NCI-H1048 (cell line): ENCODE measurements around the gene TAF4.
"Not testable (repeated sequence)": the region's sequence is repeated elsewhere in the genome, so short reads cannot be mapped to it uniquely, and the experiment has no call there.

Experiments used
- DNase-seq: peaks from one replicate; lab custom pipeline; 2025; lab: John Stamatoyannopoulos, UW

The TAF4 gene

GRCh38 chr20:62080249-62080990, 14.7 kb upstream of the TAF4 start:
- no peak for DNase-seq

GRCh38 chr20:62079166-62079565, 13.5 kb upstream of the TAF4 start:
- DNase-seq = no peak

GRCh38 chr20:62073323-62073722, 7.6 kb upstream of the TAF4 start:
- no peak for DNase-seq

GRCh38 chr20:62071669-62072430, 6.2 kb upstream of the TAF4 start:
- not testable (repeated sequence) for DNase-seq

GRCh38 chr20:62069741-62070216, 4.1 kb upstream of the TAF4 start:
- no peak for DNase-seq

- no peak for DNase-seq
Observed at GRCh38 chr20:62068997-62069396, 3.3 kb upstream of the TAF4 start.

- DNase-seq = no peak
Observed at GRCh38 chr20:62067547-62068260, 2.0 kb upstream of the TAF4 start.

GRCh38 chr20:62066983-62067433, 1.3 kb upstream of the TAF4 start:
- no peak for DNase-seq

- no peak for DNase-seq
Observed at GRCh38 chr20:62066339-62066982, 780 bp upstream of the TAF4 start.

GRCh38 chr20:62064770-62065673, 659 bp downstream of the TAF4 start:
- DNase-seq = no peak

GRCh38 chr20:62063981-62064769, 1.5 kb downstream of the TAF4 start:
- DNase-seq = no peak

GRCh38 chr20:62063315-62063980, 2.2 kb downstream of the TAF4 start:
- DNase-seq = no peak

- DNase-seq = no peak
Observed at GRCh38 chr20:62062661-62063314, 2.9 kb downstream of the TAF4 start.

- DNase-seq = no peak
Observed at GRCh38 chr20:62061851-62062423, 3.7 kb downstream of the TAF4 start.

- DNase-seq = no peak
Observed at GRCh38 chr20:62060631-62061541, 4.8 kb downstream of the TAF4 start.

GRCh38 chr20:62059920-62060630, 5.6 kb downstream of the TAF4 start:
- no peak for DNase-seq

GRCh38 chr20:62059401-62059800, 6.3 kb downstream of the TAF4 start:
- DNase-seq = no peak
